CD4-positive, CD25-positive, alpha-beta regulatory T cell (primary cell): ENCODE data around the gene ATP10B. TPM values are rescaled to one million over a fixed set of nuclear protein-coding genes. Genes with fewer than 3 reads are reported as not detected.

Source experiments
- ATAC-seq, 2 donors: fragments of 150-1000 bp; cut with Tn5 transposase; one replicate each; pipeline ENCODE4 v1.10.0; 2021; ENCODE audit warnings: low read depth in 2 of 2, moderate number of reproducible peaks in 2 of 2, moderate library complexity in 1 of 2
- DNase-seq, 3 donors: peaks; one replicate each; pipeline versions ENCODE4 v3.0.0 to v3.0.0-alpha.2; 2012 to 2022; ENCODE audit warnings: mixed read lengths in 1 of 3
- H3K27ac ChIP-seq: one replicate; pipeline ENCODE4 v1.7.0; 2013; ENCODE audit warnings: mild to moderate bottlenecking, low read length; ENCODE audit not compliant: insufficient read depth, poor library complexity, severe bottlenecking
- H3K27me3 ChIP-seq: one replicate; pipeline ENCODE4 v1.7.0; 2013; ENCODE audit warnings: low read length; ENCODE audit not compliant: control insufficient read depth, insufficient read depth
- H3K36me3 ChIP-seq: one replicate; pipeline ENCODE4 v1.7.0; 2013; ENCODE audit warnings: mild to moderate bottlenecking, low read length, moderate library complexity; ENCODE audit not compliant: control insufficient read depth, insufficient read depth
- H3K4me1 ChIP-seq: 2 replicates; pipeline ENCODE4 v1.7.0; 2013; ENCODE audit warnings: mild to moderate bottlenecking, low read length; ENCODE audit not compliant: insufficient read depth, control insufficient read depth, poor library complexity, severe bottlenecking
- H3K4me3 ChIP-seq: one replicate; pipeline ENCODE4 v1.7.0; 2013; ENCODE audit warnings: low read depth, mild to moderate bottlenecking, low read length, moderate library complexity
- H3K9me3 ChIP-seq, 2 experiments: 1 replicate in 1 of 2; 2 replicates in 1 of 2; pipeline ENCODE4 v1.7.0; 2013; ENCODE audit warnings: low read length in 2 of 2, mild to moderate bottlenecking in 1 of 2, moderate library complexity in 1 of 2; ENCODE audit not compliant: control insufficient read depth in 2 of 2
- H3K27ac Mint-ChIP-seq, 3 donors: one replicate each; pipeline ENCODE4 v1.8.0; 2020 to 2022; ENCODE audit warnings: mild to moderate bottlenecking in 3 of 3, mixed read lengths in 3 of 3, moderate library complexity in 2 of 3
- H3K27me3 Mint-ChIP-seq: one replicate; pipeline ENCODE4 v1.8.0; 2022; ENCODE audit warnings: mild to moderate bottlenecking, mixed read lengths
- H3K36me3 Mint-ChIP-seq: one replicate; pipeline ENCODE4 v1.8.0; 2020; ENCODE audit warnings: mixed read lengths
- H3K4me1 Mint-ChIP-seq, 4 donors: one replicate each; pipeline ENCODE4 v1.8.0; 2020 to 2022; ENCODE audit warnings: mixed read lengths in 4 of 4, mild to moderate bottlenecking in 1 of 4
- H3K4me3 Mint-ChIP-seq, 4 donors: one replicate each; pipeline ENCODE4 v1.8.0; 2020 to 2022; ENCODE audit warnings: mild to moderate bottlenecking in 4 of 4, mixed read lengths in 4 of 4, moderate library complexity in 3 of 4
- H3K9me3 Mint-ChIP-seq, 7 donors: one replicate each; pipeline ENCODE4 v1.8.0; 2020 to 2022; ENCODE audit warnings: mixed read lengths in 7 of 7, mild to moderate bottlenecking in 3 of 7, moderate library complexity in 2 of 7
- polyA plus RNA-seq, 4 donors: library from polyadenylated mRNA; unstranded; fragments of 300-500 nt; fragmentation: Illumina TruSeq; gene quantifications; one replicate each; pipeline ENCODE4 v1.2.3, GENCODE V29; 2021
- total RNA-seq: library from RNA; stranded (reverse); gene quantifications from one replicate; pipeline ENCODE4 v1.2.3, GENCODE V29; 2022

ATP10B gene
- total and polyA plus RNA-seq, 5 donors from 2014 or later = not detected

DNA sequence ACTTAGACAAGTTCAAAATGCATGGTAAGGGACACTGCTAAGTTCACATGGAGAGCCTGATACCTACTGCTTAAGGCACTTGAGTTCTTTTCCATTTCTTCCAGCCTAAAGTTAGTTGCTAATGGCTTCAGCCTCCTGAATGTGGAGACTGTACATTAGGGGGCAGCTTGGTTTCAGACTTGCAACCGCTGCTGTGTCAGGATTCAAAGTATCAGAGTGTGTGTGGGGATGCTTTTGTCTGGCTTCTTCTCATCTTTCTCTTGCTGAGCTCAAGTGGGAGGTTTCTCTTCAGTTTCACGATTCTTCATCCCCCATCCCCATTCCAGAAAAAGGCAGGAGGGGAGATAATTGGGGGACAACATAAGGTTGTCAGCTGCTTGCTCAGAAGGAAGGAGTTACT lies 49.4 kb downstream of the ATP10B start:
- Mint-ChIP-seq H3K27me3 (peaks cover 11% of the 10 kb centered on the region), H3K9me3 (peaks cover 0 to 1% (median 0%) of the 10 kb centered on the region in 7 donors), H3K27ac (peak overlapping the region in 1 of 3 donors; percentile 49), H3K4me3 (no peak overlapping the region), H3K4me1 (no peaks in the 10 kb centered on the region), H3K36me3 (no peaks in the 10 kb centered on the region)
- Histone ChIP-seq H3K27me3 (no peaks in the 10 kb centered on the region), H3K4me3 (no peak overlapping the region), H3K27ac (no peak overlapping the region), H3K4me1 (no peaks in the 10 kb centered on the region), H3K9me3 (no peaks in the 10 kb centered on the region), H3K36me3 (no peaks in the 10 kb centered on the region)
- DNase-seq (no peak), ATAC-seq (no peak)

DNA sequence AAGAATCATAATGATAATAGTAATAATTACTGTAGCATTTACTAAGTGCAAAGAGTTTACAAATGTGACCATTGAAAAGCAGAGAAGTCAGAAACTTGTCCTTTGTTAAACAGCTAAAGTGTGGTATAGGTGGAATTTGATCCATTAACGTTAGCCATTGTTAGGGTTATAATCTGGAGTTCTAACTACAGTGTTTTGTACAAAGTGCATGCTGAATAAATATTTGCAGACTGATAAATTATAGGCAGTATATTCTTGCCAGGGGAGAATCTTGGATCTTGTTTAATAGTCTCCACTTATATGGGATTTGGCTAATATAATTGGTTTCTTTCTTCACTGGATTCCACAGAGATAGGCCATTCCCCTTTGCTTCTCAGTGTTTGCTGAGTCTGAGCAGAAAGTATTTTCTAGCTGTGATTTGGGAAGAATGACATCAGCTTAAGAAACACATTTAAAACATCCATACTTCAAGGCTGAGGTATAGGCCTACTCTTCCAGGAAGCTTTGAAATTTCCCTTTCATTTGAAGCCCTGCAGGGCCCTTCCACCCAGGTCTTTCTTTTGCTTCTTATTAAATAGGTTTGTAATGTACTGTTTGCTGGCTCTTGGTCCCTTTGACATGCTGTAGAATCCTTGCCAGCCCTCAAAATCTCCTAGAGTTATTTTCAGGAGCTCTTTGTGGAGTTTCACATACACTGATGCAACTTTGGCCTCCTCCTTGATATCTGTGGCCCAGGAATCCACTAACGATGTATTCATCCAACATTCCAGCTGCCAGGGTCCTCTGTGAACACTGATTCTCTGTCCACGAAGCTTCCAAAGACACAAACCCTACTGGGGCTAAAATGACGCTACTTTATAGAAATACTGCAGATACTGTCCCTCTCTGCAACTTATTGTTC lies 51.4 kb downstream of the ATP10B start:
- H3K36me3 Mint-ChIP-seq = no peaks in the 10 kb centered on the region
- H3K4me3 Mint-ChIP-seq = no peak overlapping the region
- no peaks in the 10 kb centered on the region for H3K4me1 Mint-ChIP-seq
- peaks cover 0 to 1% (median 0%) of the 10 kb centered on the region in 7 donors for H3K9me3 Mint-ChIP-seq
- H3K9me3 ChIP-seq = no peaks in the 10 kb centered on the region
- H3K27ac Mint-ChIP-seq = no peak overlapping the region
- no peaks in the 10 kb centered on the region for H3K4me1 ChIP-seq
- DNase-seq (no peak), ATAC-seq (no peak)
- no peaks in the 10 kb centered on the region for H3K27me3 ChIP-seq
- peaks cover 15% of the 10 kb centered on the region for H3K27me3 Mint-ChIP-seq
- no peak overlapping the region for H3K4me3 ChIP-seq
- no peak overlapping the region for H3K27ac ChIP-seq
- no peaks in the 10 kb centered on the region for H3K36me3 ChIP-seq

DNA sequence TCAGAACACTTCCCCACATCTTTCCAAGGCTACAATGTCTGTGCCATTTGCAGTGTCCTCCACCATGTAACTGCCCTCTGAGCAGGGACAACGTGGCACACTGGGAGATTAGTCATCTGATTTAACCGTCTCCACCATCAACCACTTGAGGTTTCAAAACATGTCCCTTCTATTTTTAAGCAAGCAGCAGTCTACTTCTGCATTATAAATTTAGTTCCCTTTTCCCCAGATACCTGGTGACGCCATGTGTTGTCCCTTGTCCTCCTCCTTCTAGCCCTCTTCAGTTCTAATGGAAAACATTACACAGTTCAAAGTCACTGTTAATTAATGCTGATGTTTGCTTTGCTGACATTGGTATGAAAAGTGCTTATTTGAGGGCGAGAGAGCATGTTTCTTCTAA lies 52.8 kb downstream of the ATP10B start:
- no peak overlapping the region for H3K27ac ChIP-seq
- ATAC-seq (no peak), DNase-seq (no peak)

DNA sequence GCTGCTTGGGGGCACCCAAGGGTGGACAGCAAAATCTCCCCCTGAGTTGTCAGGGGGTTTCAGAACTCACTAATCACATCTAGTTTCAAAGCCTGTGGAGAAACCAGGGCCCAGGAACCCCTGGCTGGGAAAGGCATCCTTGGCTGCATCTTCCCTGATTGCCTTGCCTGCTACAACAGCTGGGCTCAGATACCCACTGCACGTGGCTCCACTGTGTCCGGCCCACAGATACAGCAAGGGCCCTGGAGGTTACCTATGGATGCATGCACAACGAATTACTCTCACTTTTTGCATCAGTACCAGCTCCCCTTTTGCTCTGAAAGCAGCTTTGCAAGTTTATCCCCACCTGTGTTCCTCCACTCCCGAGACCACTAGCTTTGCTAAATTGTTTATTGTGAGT lies 55.0 kb downstream of the ATP10B start:
- H3K9me3 Mint-ChIP-seq = no peaks in the 10 kb centered on the region
- H3K27me3 ChIP-seq = no peaks in the 10 kb centered on the region
- H3K4me1 Mint-ChIP-seq = no peaks in the 10 kb centered on the region
- no peaks in the 10 kb centered on the region for H3K4me1 ChIP-seq
- H3K27me3 Mint-ChIP-seq = peaks cover 12% of the 10 kb centered on the region
- H3K27ac ChIP-seq = no peak overlapping the region
- no peaks in the 10 kb centered on the region for H3K36me3 ChIP-seq
- no peaks in the 10 kb centered on the region for H3K9me3 ChIP-seq
- H3K4me3 Mint-ChIP-seq = no peak overlapping the region
- no peak overlapping the region for H3K27ac Mint-ChIP-seq
- ATAC-seq (no peak), DNase-seq (no peak)
- H3K36me3 Mint-ChIP-seq = no peaks in the 10 kb centered on the region
- no peak overlapping the region for H3K4me3 ChIP-seq

More for the DNA sequence above, 52.8 kb downstream of the ATP10B start:
- H3K4me1 Mint-ChIP-seq = no peaks in the 10 kb centered on the region
- H3K36me3 Mint-ChIP-seq = no peaks in the 10 kb centered on the region
- Histone ChIP-seq H3K4me1 (no peaks in the 10 kb centered on the region), H3K36me3 (no peaks in the 10 kb centered on the region), H3K9me3 (no peaks in the 10 kb centered on the region), H3K27me3 (no peaks in the 10 kb centered on the region), H3K4me3 (no peak overlapping the region)
- H3K27me3 Mint-ChIP-seq = peaks cover 12% of the 10 kb centered on the region
- H3K4me3 Mint-ChIP-seq = no peak overlapping the region
- H3K9me3 Mint-ChIP-seq = peaks cover 0 to 1% (median 0%) of the 10 kb centered on the region in 7 donors
- H3K27ac Mint-ChIP-seq = no peak overlapping the region

DNA sequence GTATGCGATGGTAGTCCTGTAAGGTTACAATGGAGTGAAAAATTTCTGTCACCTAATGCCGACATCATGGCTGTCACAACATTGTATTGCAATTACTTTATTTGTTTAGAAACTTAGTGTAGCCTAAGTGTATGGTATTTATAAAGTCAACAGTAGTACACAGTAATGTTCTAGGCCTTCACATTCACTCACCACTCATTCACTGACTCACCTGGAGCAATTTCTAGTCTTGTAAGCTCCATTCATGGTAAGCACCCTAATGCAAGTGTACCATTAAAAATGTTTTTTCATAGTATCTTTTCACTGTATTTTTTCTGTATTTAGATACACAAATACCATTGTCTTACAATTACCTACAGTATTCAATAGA lies 58.5 kb downstream of the ATP10B start:
- Mint-ChIP-seq H3K36me3 (no peaks in the 10 kb centered on the region), H3K27ac (no peak overlapping the region), H3K9me3 (peaks cover 0 to 4% (median 0%) of the 10 kb centered on the region in 7 donors), H3K27me3 (peaks cover 13% of the 10 kb centered on the region), H3K4me1 (no peaks in the 10 kb centered on the region), H3K4me3 (no peak overlapping the region)
- Histone ChIP-seq H3K4me3 (no peak overlapping the region), H3K36me3 (no peaks in the 10 kb centered on the region), H3K27ac (no peak overlapping the region), H3K4me1 (no peaks in the 10 kb centered on the region), H3K9me3 (no peaks in the 10 kb centered on the region), H3K27me3 (no peaks in the 10 kb centered on the region)
- no peak for DNase-seq
- no peak for ATAC-seq

DNA sequence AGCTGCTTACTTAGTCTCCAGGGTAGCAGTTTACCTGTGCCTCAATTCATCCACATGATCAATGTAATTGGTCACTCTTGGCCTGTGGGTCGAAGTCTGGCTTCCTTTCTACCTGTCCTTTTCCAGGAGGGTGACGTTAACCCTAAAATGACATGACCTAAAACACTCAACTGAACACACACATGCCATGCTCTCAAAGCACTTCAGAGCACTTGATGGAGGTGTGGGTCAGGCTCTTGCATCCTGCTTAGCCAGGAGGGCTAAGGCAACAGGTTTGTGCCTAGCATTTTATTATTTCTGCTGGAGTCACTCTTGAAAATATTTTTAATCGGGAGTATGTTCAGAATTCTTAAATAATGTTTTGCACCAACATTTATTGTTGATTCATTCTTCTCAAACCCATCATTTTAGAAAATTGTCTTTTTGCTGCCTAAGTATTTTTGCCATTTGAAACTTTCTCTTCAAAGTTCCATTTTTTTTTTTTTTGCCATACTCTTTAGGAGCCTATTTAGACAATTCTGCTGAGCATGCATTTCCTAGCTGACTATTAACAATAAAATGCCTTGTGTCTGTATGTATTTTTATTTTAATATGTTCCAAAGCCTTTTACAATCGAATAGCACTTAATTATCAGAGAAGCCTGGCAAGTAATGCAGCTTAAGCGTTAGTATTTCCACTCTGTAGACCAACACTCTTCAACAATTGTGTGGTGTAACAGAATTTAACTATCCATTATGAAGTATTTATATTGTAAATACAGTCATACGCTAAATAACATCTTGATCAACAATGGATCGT lies 59.1 kb downstream of the ATP10B start:
- no peak for DNase-seq
- H3K27me3 Mint-ChIP-seq = peaks cover 13% of the 10 kb centered on the region
- Histone ChIP-seq H3K27me3 (no peaks in the 10 kb centered on the region), H3K9me3 (no peaks in the 10 kb centered on the region), H3K4me3 (no peak overlapping the region), H3K27ac (no peak overlapping the region), H3K36me3 (no peaks in the 10 kb centered on the region), H3K4me1 (no peaks in the 10 kb centered on the region)
- no peak overlapping the region for H3K27ac Mint-ChIP-seq
- H3K36me3 Mint-ChIP-seq = no peaks in the 10 kb centered on the region
- no peak overlapping the region for H3K4me3 Mint-ChIP-seq
- no peaks in the 10 kb centered on the region for H3K4me1 Mint-ChIP-seq
- peaks cover 0 to 6% (median 0%) of the 10 kb centered on the region in 7 donors for H3K9me3 Mint-ChIP-seq
- ATAC-seq = no peak

DNA sequence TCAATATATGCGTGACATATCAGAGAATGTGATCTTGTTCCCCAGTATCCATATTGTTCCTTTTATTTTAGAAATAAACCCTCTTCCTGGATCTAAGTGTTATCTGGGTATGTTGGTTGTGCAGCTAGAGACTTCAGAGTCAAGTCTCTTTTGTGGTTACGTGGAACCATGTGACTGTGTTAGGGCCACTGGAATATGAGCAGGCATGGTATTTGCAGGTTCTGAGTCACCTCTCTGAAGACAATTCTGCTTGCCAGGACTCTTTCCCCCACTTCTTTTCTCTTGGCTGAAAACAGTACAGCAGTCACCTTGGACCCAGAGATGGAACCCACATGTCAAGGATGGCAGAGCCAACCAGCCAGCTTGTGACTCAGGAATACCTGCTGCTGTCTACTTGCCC lies 59.7 kb downstream of the ATP10B start:
- Mint-ChIP-seq H3K4me1 (peaks cover 0 to under 1% (median 0%) of the 10 kb centered on the region in 4 donors), H3K4me3 (no peak overlapping the region), H3K36me3 (no peaks in the 10 kb centered on the region), H3K9me3 (peaks cover 0 to 6% (median 0%) of the 10 kb centered on the region in 7 donors), H3K27ac (no peak overlapping the region), H3K27me3 (peaks cover 8% of the 10 kb centered on the region)
- no peaks in the 10 kb centered on the region for H3K27me3 ChIP-seq
- DNase-seq = no peak
- no peak for ATAC-seq
- H3K4me3 ChIP-seq = no peak overlapping the region
- no peaks in the 10 kb centered on the region for H3K36me3 ChIP-seq
- no peak overlapping the region for H3K27ac ChIP-seq
- no peaks in the 10 kb centered on the region for H3K4me1 ChIP-seq
- H3K9me3 ChIP-seq = no peaks in the 10 kb centered on the region
